ENCODE results near the gene EPHB4. TPM values are rescaled to one million over a fixed set of nuclear protein-coding genes. Genes with fewer than 3 reads are reported as not detected.
"Not testable (repeated sequence)": the region's sequence is repeated elsewhere in the genome, so short reads cannot be mapped to it uniquely, and the experiment has no call there.

The EPHB4 gene
- total RNA-seq, 1 donor from 2014 or later, result 153 TPM

- DNase-seq (ENCODE audit: low read depth), result no peak
- TF ChIP-seq, protein P1, sequence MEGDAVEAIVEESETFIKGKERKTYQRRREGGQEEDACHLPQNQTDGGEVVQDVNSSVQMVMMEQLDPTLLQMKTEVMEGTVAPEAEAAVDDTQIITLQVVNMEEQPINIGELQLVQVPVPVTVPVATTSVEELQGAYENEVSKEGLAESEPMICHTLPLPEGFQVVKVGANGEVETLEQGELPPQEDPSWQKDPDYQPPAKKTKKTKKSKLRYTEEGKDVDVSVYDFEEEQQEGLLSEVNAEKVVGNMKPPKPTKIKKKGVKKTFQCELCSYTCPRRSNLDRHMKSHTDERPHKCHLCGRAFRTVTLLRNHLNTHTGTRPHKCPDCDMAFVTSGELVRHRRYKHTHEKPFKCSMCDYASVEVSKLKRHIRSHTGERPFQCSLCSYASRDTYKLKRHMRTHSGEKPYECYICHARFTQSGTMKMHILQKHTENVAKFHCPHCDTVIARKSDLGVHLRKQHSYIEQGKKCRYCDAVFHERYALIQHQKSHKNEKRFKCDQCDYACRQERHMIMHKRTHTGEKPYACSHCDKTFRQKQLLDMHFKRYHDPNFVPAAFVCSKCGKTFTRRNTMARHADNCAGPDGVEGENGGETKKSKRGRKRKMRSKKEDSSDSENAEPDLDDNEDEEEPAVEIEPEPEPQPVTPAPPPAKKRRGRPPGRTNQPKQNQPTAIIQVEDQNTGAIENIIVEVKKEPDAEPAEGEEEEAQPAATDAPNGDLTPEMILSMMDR (IDR thresholded peaks at IDR 0.05; ENCODE audit: insufficient read depth, low read length, severe bottlenecking), result no peak
- Histone ChIP-seq H3K4me3 (ENCODE audit: low read depth, low read length) (no peak overlapping the region), H3K36me3 (ENCODE audit: control insufficient read depth, insufficient read depth, low read length) (peaks cover 41% of the 10 kb centered on the region), H3K27me3 (ENCODE audit: control insufficient read depth, insufficient read depth, low read length) (no peaks in the 10 kb centered on the region)
- no peak for FAIRE-seq
These were observed 15.8 kb downstream of the EPHB4 start for GRCh38 chr7:100811480-100811879.

- DNase-seq (ENCODE audit: low read depth), result no peak
- Histone ChIP-seq H3K27me3 (ENCODE audit: control insufficient read depth, insufficient read depth, low read length) (no peaks in the 10 kb centered on the region), H3K4me3 (ENCODE audit: low read depth, low read length) (no peak overlapping the region), H3K36me3 (ENCODE audit: control insufficient read depth, insufficient read depth, low read length) (peaks cover 39% of the 10 kb centered on the region)
- TF ChIP-seq, protein P1 (IDR thresholded peaks at IDR 0.05; ENCODE audit: insufficient read depth, low read length, severe bottlenecking), result no peak
- no peak for FAIRE-seq
These were observed 18.9 kb downstream of the EPHB4 start for GRCh38 chr7:100808354-100808875.

DNA sequence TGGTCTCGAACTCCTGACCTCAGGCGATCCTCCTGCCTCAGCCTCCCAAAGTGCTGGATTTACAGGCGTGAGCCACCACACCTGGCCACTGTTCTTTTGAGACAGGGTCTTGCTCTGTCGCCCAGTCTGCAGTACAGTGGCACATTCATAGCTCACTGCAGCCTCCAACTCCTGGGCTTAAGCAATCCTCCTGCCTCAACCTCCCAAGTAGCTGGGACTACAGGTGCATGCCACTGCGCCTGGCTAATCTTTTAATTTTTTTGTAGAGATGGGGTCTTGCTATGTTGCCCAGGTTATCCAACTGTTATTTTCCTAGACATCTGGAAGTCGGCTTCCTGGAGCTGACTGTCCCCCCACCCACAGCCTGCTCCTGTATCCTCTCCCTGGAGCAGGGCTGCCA lies 20.4 kb downstream of the EPHB4 start:
- not testable (repeated sequence) for H3K4me3 ChIP-seq (ENCODE audit: low read depth, low read length); H3K27me3 ChIP-seq (ENCODE audit: control insufficient read depth, insufficient read depth, low read length); FAIRE-seq; DNase-seq (ENCODE audit: low read depth)
- H3K36me3 ChIP-seq (ENCODE audit: control insufficient read depth, insufficient read depth, low read length), result peaks cover 35% of the 10 kb centered on the region

DNA sequence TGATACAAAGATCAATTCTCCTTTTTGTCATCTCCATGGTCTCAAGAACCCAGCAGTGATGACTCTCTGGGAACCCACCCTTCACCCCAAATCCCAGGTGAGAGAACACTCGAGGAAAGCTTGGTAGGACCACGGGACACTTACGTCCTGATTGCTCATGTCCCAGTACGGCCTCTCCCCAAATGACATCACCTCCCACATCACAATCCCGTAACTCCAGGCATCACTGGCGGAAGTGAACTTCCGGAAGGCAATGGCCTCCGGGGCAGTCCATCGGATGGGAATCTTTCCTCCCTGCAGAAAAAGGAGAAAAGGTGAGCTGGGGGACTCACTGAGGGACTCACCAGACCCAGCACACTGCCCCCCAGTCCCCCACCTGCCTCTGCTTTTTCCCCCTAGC lies 21.0 kb downstream of the EPHB4 start:
- FAIRE-seq, result no peak
- Histone ChIP-seq H3K27me3 (ENCODE audit: control insufficient read depth, insufficient read depth, low read length) (no peaks in the 10 kb centered on the region), H3K36me3 (ENCODE audit: control insufficient read depth, insufficient read depth, low read length) (peaks cover 33% of the 10 kb centered on the region), H3K4me3 (ENCODE audit: low read depth, low read length) (no peak overlapping the region)
- DNase-seq (ENCODE audit: low read depth), result no peak
- TF ChIP-seq, protein P1 (IDR thresholded peaks at IDR 0.05; ENCODE audit: insufficient read depth, low read length, severe bottlenecking), result no peak

- no peak overlapping the region for H3K4me3 ChIP-seq (ENCODE audit: low read depth, low read length)
- no peak for FAIRE-seq
- H3K27me3 ChIP-seq (ENCODE audit: control insufficient read depth, insufficient read depth, low read length), result no peaks in the 10 kb centered on the region
- TF ChIP-seq, protein P1 (IDR thresholded peaks at IDR 0.05; ENCODE audit: insufficient read depth, low read length, severe bottlenecking), result no peak
- H3K36me3 ChIP-seq (ENCODE audit: control insufficient read depth, insufficient read depth, low read length), result peaks cover 31% of the 10 kb centered on the region
- DNase-seq (ENCODE audit: low read depth), result no peak
These were observed 22.5 kb downstream of the EPHB4 start for GRCh38 chr7:100804681-100805431.

DNA sequence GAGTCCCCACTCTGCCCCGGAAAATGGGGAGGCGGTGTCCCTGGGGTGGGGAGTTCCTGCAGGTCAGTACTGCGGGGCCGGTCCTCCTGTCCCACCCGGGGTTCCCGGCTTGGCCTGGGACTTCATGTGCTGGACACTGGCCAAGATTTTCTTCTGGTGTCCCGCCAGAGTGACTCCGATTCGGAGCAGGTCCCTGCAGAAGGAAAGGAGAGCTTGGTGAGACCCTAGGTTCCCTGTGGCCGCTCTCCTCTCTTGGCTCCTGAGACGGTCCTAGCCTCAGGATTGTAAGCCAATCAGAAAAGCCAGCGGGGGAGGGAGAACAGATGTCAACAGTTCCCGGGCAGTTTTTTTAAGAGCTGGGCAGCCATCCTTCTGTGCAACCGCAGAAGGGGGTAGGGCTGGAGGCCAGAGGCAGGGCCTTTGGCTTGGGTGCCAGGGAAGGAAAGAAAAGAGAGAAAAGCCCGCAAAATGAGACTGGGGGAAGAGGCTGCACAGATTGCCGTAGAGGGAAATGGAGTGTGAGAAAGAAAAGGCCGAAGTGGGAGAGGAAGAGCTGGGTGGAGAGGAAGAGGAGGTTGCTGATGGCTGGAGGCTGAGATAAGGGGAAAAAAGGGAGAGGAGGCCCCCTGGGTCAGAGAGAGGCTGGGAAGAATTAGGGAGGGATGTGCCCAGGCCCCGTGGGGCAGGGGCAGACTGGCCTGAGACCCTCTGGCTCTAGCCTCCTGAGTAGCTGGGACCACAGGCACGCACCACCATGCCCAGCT lies 23.7 kb downstream of the EPHB4 start:
- no peak for FAIRE-seq
- Histone ChIP-seq H3K36me3 (ENCODE audit: control insufficient read depth, insufficient read depth, low read length) (peaks cover 25% of the 10 kb centered on the region), H3K27me3 (ENCODE audit: control insufficient read depth, insufficient read depth, low read length) (no peaks in the 10 kb centered on the region), H3K4me3 (ENCODE audit: low read depth, low read length) (no peak overlapping the region)
- TF ChIP-seq, protein P1 (IDR thresholded peaks at IDR 0.05; ENCODE audit: insufficient read depth, low read length, severe bottlenecking), result no peak
- DNase-seq (ENCODE audit: low read depth), result peak; percentile 83

Measured in bronchial epithelial cell (primary cell).